ENCODE data around the gene TFRC.
"Not testable (repeated sequence)": the region's sequence is repeated elsewhere in the genome, so short reads cannot be mapped to it uniquely, and the experiment has no call there.

Gene TFRC

DNA sequence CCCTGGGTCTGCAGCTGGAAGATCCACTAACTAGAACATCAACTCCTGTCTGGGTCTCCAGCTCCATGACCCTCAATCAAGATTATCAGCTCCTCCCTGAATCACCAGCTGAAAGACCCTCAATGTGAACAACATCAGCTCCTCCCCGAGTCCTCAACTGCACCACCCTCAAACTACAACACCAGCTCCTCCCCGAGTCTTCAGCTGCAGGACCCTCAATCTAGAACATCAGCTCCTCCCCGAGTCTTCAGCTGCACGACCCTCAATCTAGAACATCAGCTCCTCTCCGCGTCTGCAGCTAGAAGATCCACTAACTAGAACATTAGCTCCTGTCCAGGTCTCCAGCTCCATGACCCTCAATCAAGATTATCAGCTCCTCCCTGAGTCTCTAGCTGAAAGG lies 79.2 kb downstream of the TFRC start:
- ATAC-seq: not testable (repeated sequence)

DNA sequence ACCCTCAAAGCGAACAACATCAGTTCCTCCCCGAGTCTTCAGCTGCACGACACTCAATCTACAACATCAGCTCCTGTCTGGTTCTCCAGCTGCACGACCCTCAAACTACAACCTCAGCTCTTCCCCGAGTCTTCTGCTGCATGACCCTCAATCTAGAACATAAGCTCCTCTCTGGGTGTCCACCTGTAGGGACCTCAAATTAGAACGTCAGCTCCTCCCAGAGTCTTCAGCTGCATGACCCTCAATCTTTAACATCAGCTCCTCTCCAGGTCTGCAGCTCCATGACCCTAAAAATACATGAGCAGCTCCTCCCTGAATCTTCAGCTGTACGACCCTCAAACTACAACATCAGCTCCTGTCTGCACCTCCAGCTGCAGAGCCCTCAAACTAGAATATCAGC lies 80.7 kb downstream of the TFRC start:
- ATAC-seq: not testable (repeated sequence)

DNA sequence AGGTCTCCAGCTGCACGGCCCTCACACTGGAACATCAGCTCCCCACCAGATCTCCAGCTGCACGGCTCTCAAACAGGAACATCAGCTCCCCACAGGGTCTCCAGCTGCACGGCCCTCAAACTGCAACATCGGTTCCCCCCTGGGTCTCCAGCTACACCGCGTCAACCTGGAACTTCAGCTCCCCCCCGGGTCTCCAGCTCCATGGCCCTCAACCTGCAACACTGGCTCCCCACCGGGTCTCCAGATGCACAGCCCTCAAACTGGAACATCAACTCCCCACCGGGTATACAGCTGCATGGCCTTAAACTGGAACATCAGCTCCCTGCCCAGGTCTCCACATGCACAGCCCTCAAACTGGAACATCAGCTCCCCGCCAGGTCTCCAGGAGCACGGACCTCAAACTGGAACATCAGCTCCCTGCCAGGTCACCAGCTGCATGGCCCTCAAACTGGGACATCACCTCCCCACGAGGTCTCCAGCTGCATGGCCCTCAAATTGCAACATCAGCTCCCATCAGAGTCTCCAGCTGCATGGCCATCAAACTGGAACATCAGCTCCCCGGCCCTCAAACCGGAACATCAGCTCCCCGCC lies 81.4 kb downstream of the TFRC start:
- ATAC-seq: not testable (repeated sequence)

DNA sequence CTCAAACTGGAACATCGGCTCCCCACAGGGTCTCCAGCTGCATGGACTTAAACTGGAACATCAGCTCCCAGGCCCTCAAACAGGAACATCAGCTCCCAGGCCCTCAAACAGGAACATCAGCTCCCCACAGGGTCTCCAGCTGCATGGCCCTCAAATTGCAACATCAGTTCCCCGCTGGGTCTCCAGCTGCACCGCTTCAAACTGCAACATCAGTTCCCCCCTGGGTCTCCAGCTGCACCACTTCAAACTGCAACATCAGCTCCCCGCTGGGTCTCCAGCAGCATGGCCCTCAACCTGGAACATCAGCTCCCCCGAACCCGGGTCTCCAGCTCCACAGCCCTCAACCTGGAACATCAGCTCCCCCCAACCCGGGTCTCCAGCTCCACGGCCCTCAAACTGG lies 82.0 kb downstream of the TFRC start:
- ATAC-seq: no peak

Data from activated CD4-positive, CD25-positive, alpha-beta regulatory T cell treated with anti-CD3 and anti-CD28 coated beads, Interleukin-2, amount 50 U/mL, for 24 hours (primary cell).